ENCODE data around the gene OTUD5.
"Not testable (repeated sequence)": the region's sequence is repeated elsewhere in the genome, so short reads cannot be mapped to it uniquely, and the experiment has no call there.

Gene OTUD5

DNA sequence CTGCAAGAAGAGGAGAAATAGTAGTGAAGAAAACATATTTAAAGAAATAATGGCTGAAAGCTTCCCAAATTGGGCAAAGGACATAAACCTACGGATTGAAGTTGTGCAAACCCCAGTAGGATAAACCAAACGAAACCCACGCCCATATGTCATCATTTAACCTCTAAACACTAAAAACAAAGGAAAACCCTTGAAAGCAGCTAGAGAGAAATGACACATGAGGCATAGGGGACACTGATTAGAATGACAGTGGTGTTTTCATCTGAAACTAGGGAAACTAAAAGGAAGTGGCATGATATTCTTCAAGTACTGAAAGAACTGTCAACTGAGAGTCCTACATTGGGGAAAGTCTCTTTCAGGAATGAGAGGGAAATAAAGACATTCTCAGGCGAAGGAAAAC is 80.5 kb downstream of the OTUD5 start:
- not testable (repeated sequence) for DNase-seq (ENCODE audit: low read depth)
